NCI-H2107 (cell line): ENCODE results near the gene FBXW9.
"Not testable (repeated sequence)": the region's sequence is repeated elsewhere in the genome, so short reads cannot be mapped to it uniquely, and the experiment has no call there.

ENCODE experiments used
- DNase-seq: peaks from one replicate; lab custom pipeline; 2025; lab: John Stamatoyannopoulos, UW

Gene FBXW9

GRCh38 chr19:12715102-12715501 lies 18.7 kb upstream of the FBXW9 start:
- no peak for DNase-seq

DNA sequence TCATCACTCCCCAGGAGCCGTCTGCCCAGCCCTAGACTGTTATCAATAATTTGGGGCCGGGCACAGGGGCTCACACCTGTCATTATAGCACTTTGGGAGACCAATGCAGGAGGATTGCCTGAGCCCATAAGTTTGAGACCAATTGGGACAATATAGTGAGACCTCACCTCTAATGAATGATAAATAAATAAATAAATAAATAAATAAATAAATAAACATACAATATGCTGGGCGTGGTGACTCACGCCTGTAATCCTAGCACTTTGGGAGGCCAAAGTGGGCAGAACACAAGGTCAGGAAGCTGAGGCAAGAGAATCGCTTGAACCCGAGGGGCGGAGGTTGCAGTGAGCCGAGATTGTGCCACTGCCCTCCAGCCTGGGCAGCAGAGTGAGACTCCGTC lies 16.9 kb upstream of the FBXW9 start:
- not testable (repeated sequence) for DNase-seq

- not testable (repeated sequence) for DNase-seq
These were observed 15.6 kb upstream of the FBXW9 start for GRCh38 chr19:12712077-12712476.

- DNase-seq, result no peak
These were observed 14.8 kb upstream of the FBXW9 start for GRCh38 chr19:12711187-12711586.

DNA sequence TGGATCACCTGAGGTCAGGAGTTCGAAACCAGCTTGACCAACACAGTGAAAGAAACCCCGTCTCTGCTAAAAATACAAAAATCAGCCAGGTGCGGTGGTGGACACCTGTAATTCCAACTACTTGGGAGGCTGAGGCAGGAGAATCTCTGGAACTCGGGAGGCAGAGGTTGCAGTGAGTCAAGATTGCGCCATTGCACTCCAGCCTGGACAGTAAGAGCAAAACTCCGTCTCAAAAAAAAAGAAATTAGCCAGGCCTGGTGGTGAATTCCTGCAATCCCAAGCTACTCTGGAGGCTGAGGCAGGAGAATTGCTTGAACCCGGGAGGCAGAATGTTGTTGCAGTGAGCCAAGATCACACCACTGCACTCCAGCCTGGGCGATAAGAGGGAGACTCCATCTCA lies 12.2 kb upstream of the FBXW9 start:
- no peak for DNase-seq

- DNase-seq, result no peak
These were observed 9.9 kb upstream of the FBXW9 start for GRCh38 chr19:12706332-12706718.

DNA sequence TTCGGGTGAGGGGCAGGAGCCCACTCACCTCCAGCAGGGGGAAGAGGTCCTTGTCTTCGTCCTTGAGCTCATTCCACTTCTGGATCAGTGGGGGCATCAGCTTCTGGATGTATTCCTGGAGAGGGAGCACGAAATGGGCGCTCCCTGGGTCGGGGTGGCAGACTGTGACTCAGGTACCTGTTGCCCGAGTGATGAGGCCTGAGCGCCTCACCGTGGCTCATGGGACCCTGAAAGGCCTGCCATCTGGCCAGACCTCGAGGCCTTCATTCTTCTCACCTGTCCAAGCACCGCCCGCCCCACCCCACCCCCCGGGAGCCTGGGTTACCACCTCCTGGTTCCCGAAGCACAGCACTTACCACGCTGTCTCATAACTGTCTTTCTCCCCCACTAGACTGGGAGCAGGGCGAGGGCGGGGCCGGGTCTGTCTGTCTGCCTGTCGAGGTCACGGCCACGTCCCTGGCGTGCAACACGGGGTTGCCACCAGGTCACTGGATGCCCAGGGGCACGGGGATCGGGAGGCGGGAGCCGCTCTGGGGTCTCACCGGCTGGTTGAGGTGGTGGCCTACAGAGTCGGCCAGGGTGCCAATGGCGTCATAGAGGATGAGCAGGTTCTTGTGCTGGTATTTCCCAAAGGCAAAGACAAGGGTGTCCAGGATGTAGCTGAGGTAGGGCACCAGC lies 9.4 kb upstream of the FBXW9 start:
- no peak for DNase-seq

- DNase-seq, result no peak
These were observed 8.7 kb upstream of the FBXW9 start for GRCh38 chr19:12705169-12705568.

GRCh38 chr19:12703046-12703445 lies 6.6 kb upstream of the FBXW9 start:
- DNase-seq, result no peak

DNA sequence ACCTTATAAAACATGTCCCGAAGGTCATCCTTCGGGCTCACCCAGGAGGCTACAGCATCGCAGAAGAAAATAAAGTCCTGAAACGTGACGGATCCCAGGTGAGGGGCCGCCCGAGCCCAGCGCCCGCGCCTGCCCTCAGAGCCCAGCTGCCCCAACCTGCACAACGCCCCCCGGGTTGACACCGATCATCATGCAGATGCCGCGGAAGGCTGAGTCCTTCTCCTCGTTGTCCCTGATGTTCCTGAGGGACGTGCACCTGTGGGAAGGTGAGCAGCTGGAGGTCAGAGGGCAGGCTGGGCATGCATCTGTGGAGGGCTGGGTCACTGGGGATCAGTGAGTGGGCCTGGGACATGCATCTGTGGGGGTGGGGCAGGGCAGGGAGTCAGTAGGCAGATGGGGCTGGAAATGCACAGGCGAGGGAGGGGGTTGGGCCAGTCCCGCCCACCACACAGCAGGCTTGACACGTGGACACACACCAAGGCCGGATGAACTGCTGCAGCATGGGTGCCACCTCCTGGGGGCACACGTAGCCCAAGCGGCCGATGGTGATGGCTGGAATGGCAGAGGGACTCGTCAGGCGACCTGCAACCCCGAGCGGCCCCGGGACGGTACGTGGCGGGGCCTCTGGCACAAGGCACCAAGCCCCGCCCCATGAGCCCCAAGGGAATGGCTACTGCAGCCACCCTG lies 5.3 kb upstream of the FBXW9 start:
- DNase-seq, result no peak

- DNase-seq, result no peak
These were observed 1.7 kb upstream of the FBXW9 start for GRCh38 chr19:12698138-12698537.

GRCh38 chr19:12697425-12697824 lies 994 bp upstream of the FBXW9 start:
- not testable (repeated sequence) for DNase-seq

- DNase-seq, result no peak
These were observed 450 bp downstream of the FBXW9 start for GRCh38 chr19:12695997-12696365.

DNA sequence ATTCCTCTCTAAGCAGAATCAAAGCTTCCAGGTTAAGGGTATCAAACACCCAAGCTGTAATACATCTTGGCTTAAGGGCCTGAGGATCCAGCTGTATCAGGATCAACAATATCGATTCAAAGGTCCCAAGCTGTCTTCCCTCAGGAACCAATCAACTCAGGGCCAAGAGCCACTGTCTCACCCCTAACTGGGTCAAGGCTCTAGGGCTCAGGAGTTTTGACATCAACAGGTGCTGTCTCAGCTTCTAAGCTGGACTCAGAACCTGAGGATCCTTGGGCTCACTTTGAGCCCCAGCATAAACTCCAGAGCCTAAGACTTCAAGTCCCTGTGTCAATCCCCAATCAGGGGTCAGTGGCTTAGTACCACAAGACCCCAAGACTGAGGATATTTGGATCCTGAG lies 917 bp downstream of the FBXW9 start:
- DNase-seq, result no peak

DNA sequence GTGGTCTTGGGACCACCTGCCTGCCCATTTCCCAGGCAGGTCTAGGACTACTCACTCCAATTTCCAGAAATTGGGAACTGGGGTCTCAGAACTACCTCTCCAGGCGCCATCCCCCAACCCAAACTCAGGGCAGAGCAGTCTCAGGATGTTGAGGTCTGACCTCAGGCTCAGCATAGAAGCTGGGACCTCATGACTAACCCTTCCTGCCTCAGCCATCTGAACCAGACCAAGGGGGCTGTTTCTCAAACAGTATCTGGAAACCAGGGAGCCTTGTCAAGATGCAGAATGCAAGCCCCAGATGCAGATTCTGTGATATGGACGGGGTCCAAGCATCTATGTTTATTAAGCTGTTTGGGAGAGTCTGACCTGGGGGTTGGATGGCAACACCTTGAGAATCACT lies 1.3 kb downstream of the FBXW9 start:
- DNase-seq, result no peak

GRCh38 chr19:12694641-12695040 lies 1.8 kb downstream of the FBXW9 start:
- no peak for DNase-seq

DNA sequence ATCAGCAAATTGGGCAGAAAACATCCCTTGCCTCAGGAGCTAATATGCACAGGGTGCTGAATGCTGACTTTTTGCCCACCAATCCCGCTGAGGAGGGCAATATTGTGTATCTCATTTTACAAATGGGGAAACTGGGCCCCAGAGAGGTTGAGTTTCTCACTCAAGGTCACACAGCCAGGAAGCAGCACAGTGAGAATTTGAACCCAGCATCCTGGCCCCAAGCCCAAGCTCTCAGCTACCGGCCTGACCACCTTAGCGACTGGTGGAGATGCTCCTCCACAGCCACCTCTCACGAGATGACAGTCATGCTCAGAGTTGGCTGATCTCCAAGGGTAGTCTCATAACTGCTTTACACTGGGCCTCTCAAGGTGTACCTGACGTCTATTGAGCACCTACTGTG lies 3.5 kb downstream of the FBXW9 start:
- DNase-seq, result no peak

- no peak for DNase-seq
These were observed 6.7 kb downstream of the FBXW9 start for GRCh38 chr19:12689581-12690216.

DNA sequence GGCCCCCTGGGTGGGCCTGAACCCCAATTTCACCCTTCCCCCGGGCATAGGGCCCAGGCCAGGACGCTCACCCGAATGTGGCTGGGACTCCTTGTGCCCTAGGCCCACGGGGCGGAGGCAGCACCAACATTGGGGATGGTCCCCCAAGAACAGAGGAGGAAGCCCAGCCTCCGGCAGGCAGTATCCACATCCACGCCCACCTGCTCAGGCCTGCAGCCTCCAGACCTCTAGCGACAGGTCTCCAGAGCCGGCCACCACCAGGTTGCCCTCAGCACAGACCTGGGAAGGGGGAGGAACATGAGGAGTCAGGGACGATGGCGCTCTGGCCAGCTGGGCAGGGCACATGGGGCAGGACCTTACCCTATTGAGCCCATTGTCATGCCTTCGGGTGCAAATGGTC lies 7.4 kb downstream of the FBXW9 start:
- no peak for DNase-seq

DNA sequence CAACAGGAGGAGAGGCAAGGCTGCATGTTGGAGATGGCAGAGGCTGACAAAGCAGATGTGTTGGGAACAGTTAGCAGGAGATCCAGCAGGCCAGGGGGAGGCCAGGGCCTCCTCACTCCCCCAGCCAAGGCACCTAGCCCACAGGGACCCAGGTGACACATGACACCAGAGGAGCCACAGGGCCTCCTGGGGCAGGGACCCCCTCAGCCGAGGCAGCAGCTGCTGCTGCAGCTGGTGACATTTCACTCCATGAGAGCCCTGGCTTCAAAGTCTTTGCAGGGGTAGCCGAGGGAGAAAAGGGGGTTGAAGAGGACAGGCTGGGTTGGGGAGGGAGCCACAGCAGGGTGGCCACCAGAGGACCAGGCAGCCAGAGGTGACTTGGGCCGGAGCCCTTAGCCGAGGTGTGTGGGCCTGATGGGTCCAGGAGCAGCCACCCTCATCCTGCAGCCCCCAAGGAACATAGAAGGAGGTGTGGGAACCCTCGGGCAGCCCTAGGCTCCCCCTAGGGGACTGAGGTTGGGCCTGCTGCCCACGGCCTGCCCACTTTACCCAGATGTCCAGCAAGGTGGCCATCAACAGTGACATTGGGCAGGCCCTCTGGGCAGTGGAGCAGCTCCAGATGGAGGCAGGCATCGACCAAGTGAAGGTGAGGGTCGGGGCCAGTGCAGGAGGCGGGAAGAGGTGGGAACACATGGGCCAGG lies 8.8 kb downstream of the FBXW9 start, which contains the start of gene GNG14:
GNG14 (plus strand) TSS at position 503 of the 701 bp plus-strand sequence; CDS start at position 554, 51 bp downstream.
- DNase-seq, result no peak

DNA sequence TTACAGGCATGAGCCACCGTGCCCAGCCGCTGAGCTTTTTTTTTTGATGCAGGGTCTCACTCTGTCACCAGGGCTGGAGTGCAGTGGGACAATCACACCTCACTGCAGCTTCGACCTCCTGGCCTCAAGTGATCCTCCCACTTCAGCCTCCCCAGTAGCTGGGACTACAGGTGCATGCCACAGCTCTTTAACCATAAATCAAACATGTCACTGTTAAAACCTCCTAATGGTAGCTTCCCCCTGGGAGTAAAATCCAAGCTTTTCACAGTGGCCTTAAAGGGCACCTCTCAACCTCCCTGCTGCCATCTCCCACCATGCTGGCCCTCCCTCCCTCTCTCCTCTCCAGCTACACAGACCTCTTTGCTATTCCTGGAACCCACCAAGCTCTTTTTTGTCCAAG lies 10.6 kb downstream of the FBXW9 start:
- DNase-seq, result no peak

DNA sequence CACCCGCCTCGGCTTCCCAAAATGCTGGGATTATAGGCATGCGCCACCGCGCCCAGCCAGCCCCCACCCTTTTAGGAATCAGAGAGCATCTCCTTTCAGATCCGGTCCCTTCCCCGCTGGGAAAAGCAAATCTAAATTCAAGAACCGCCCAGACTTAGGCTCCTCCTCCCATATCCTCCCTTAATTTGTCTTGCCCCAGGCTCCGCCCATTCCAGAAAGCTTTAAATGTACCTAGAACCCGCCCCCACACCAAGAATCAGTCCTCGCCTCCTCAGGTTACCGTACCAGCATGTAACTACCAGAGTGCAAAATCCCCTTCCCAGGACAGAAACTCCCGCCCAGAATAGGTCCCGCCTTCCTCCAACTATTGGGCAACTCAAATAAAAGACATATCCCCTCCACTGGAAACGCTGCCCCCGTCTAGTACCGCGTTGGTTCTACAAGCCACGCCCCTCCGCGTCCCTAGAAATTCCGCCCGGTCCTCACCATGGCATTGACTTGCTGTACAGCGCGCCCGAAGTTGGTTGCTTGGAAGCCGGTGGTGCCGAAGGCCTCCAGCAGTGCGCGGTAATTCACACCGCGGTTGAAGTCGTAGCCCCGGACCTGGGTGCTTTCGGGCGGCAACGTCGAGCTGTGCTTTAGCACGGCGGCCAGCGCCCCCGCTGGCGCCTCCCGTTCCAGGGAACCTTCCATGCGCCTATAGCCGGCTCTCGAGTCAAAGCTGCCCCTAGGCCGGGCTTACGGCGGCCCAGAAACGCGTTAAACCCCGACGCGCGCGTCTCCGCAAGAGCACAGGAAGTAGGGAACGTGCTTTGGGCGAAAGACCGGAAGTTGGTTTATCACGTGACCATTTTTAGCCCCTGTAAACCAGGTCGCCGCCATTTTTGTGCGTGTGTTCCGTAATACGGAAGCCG lies 15.1 kb downstream of the FBXW9 start, which contains the start of gene DHPS:
DHPS (minus strand) TSS at position 807 of the 914 bp plus-strand sequence; CDS start at position 693, 114 bp downstream.
- peak; percentile 89 for DNase-seq
